PC-9 (cell line): ENCODE results near the gene LRRC31.

ENCODE experiments used
- CTCF ChIP-seq: fragments of 200-600 bp; sonication (generic); conservative IDR thresholded peaks from 2 replicates; pipeline ENCODE4 v1.6.1; 2017; ENCODE audit warnings: mixed run types, antibody characterized with exemption, mild to moderate bottlenecking, moderate library complexity
- EZH2 ChIP-seq: fragments of 200-600 bp; sonication (generic); IDR thresholded peaks from 2 replicates; pipeline ENCODE4 v1.8.0; 2017; ENCODE audit warnings: antibody characterized with exemption, low read depth

DNA sequence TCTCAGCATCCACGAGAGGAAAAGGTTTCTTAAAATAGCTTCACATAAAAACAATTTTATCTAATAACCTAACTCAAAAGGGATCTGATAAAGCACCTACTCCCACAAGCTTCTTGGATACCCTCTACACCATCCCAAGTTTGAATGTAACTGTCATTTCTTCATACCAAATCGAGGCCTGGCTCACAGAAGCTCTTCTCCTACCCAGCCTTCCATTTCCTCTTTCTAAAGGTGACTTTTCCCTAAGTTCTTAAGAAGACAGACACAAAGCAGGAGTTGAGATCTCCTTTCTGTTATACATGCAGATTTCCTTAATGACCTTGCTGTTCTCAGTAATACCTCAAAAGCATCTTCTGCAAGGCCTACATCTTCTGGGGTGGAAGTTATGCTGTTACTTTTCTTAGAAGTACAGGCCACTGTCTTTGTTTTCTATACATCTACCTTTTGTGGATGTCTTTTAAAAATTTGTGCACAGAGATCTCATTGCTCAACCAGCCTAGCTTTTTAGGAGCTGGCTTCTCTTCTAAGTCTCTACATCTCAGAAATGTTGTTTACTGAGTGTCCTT, 60.4 kb downstream of the LRRC31 start:
- no peak for TF ChIP-seq CTCF
- TF ChIP-seq EZH2 = no peak
